ENCODE results near the gene CUL1. TPM values are rescaled to one million over a fixed set of nuclear protein-coding genes. Genes with fewer than 3 reads are reported as not detected.
A peak's percentile ranks its signal among the peaks of the same experiment; 100 is the strongest.

The CUL1 gene
- total RNA-seq, 1 experiment from 2014 or later = 49.2 TPM

DNA sequence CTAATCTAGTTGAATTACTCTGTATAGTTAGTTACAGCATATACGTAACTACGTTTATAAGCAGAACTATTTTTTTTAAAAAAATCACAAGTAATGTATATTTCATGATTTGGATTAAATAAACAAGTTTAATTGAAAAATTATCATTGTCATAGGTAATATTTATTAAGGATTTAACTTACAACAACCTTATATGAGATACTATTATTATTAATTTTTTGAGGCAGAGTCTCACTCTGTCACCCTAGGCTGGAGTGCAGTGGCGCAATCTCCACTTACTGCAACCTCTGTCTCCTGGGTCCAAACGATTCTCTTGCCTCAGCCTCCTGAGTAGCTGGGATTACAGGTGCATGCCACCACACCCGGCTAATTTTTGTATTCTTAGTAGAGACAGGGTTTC lies 4.1 kb upstream of the CUL1 start:
- intact Hi-C loops (cut with micrococcal nuclease) = loop anchor here (5.0 to 10.0 kb wide), 2 partner anchors 117 to 190 kb away; partner anchors contain the start of gene EZH2
- Mint-ChIP-seq H3K27ac (ENCODE audit: low read depth, unreplicated experiment) (no peak overlapping the region), H3K9me3 (ENCODE audit: unreplicated experiment) (peaks cover 6% of the 10 kb centered on the region), H3K4me1 (ENCODE audit: insufficient read depth, unreplicated experiment) (peaks cover 14% of the 10 kb centered on the region), H3K27me3 (ENCODE audit: insufficient read depth, unreplicated experiment) (peaks cover 13% of the 10 kb centered on the region), H3K4me3 (ENCODE audit: unreplicated experiment) (no peak overlapping the region), H3K36me3 (ENCODE audit: insufficient read depth, unreplicated experiment) (no peaks in the 10 kb centered on the region)
- no TSS peak for BruUV-seq (replicated peaks)
- DNase-seq (ENCODE audit: unreplicated experiment) = no peak
- POLR2A ChIA-PET = no interaction called here
- TF ChIP-seq, protein P1, sequence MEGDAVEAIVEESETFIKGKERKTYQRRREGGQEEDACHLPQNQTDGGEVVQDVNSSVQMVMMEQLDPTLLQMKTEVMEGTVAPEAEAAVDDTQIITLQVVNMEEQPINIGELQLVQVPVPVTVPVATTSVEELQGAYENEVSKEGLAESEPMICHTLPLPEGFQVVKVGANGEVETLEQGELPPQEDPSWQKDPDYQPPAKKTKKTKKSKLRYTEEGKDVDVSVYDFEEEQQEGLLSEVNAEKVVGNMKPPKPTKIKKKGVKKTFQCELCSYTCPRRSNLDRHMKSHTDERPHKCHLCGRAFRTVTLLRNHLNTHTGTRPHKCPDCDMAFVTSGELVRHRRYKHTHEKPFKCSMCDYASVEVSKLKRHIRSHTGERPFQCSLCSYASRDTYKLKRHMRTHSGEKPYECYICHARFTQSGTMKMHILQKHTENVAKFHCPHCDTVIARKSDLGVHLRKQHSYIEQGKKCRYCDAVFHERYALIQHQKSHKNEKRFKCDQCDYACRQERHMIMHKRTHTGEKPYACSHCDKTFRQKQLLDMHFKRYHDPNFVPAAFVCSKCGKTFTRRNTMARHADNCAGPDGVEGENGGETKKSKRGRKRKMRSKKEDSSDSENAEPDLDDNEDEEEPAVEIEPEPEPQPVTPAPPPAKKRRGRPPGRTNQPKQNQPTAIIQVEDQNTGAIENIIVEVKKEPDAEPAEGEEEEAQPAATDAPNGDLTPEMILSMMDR (IDR thresholded peaks at IDR 0.05; ENCODE audit: unreplicated experiment) = no peak
- CTCF ChIA-PET = interaction anchor here (0.7 to 1.0 kb wide), 2 partner anchors 151 to 1048 kb away, joined by 3 read pairs; no protein-coding TSS in a partner anchor

DNA sequence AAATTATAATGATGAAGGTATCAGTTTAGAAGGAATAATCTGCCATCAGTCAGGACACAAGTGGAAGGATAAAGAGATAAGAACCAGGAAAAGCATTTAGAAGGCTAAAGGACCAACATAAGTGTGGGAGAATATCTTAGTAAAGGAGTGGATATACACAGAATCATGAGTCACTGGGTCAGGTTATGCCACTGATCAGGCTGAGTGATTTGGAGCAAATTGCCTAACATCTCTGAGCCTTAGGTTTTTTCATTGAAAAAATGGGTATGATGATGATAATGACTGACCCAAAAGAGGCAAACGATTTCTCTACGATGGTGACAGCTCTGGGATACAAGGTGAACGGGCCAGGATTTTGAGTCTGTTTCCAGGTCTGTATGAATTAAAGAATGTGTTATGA lies 2.8 kb upstream of the CUL1 start:
- no TSS peak for BruUV-seq (replicated peaks)
- Mint-ChIP-seq H3K27me3 (ENCODE audit: insufficient read depth, unreplicated experiment) (peaks cover 3% of the 10 kb centered on the region), H3K9me3 (ENCODE audit: unreplicated experiment) (peaks cover 2% of the 10 kb centered on the region), H3K4me1 (ENCODE audit: insufficient read depth, unreplicated experiment) (peaks cover 23% of the 10 kb centered on the region), H3K36me3 (ENCODE audit: insufficient read depth, unreplicated experiment) (no peaks in the 10 kb centered on the region), H3K4me3 (ENCODE audit: unreplicated experiment) (no peak overlapping the region), H3K27ac (ENCODE audit: low read depth, unreplicated experiment) (no peak overlapping the region)
- ChIA-PET POLR2A (interaction anchor here (0.7 kb wide), 1 partner anchor 1672 kb away, joined by 4 read pairs; no protein-coding TSS in a partner anchor), CTCF (no interaction called here)
- TF ChIP-seq, protein P1 (IDR thresholded peaks at IDR 0.05; ENCODE audit: unreplicated experiment) = no peak
- DNase-seq (ENCODE audit: unreplicated experiment) = peak; percentile 22
- intact Hi-C loops (cut with micrococcal nuclease) = loop anchor here (5.0 to 10.0 kb wide), 2 partner anchors 119 to 189 kb away; partner anchors contain the start of gene EZH2

- ChIA-PET CTCF (no interaction called here), POLR2A (no interaction called here)
- H3K9me3 Mint-ChIP-seq (ENCODE audit: unreplicated experiment) = no peaks in the 10 kb centered on the region
- H3K4me1 Mint-ChIP-seq (ENCODE audit: insufficient read depth, unreplicated experiment) = peaks cover 31% of the 10 kb centered on the region
- no peak for DNase-seq (ENCODE audit: unreplicated experiment)
- peak overlapping the region; percentile 85 for H3K4me3 Mint-ChIP-seq (ENCODE audit: unreplicated experiment)
- intact Hi-C loops (cut with micrococcal nuclease) = loop anchor here (5.0 to 10.0 kb wide), 2 partner anchors 119 to 188 kb away; partner anchors contain the start of gene EZH2
- TF ChIP-seq, protein P1 (IDR thresholded peaks at IDR 0.05; ENCODE audit: unreplicated experiment) = no peak
- no TSS peak for BruUV-seq (replicated peaks)
- no peak overlapping the region for H3K27ac Mint-ChIP-seq (ENCODE audit: low read depth, unreplicated experiment)
- H3K27me3 Mint-ChIP-seq (ENCODE audit: insufficient read depth, unreplicated experiment) = no peaks in the 10 kb centered on the region
- H3K36me3 Mint-ChIP-seq (ENCODE audit: insufficient read depth, unreplicated experiment) = no peaks in the 10 kb centered on the region
These were observed 1.9 kb upstream of the CUL1 start for GRCh38 chr7:148696787-148697186.

- Mint-ChIP-seq H3K27me3 (ENCODE audit: insufficient read depth, unreplicated experiment) (no peaks in the 10 kb centered on the region), H3K27ac (ENCODE audit: low read depth, unreplicated experiment) (peak overlapping the region; percentile 71), H3K4me3 (ENCODE audit: unreplicated experiment) (peak overlapping the region; percentile 85), H3K36me3 (ENCODE audit: insufficient read depth, unreplicated experiment) (no peaks in the 10 kb centered on the region), H3K9me3 (ENCODE audit: unreplicated experiment) (no peaks in the 10 kb centered on the region), H3K4me1 (ENCODE audit: insufficient read depth, unreplicated experiment) (peaks cover 38% of the 10 kb centered on the region)
- intact Hi-C loops (cut with micrococcal nuclease) = loop anchor here (2.0 to 10.0 kb wide), 3 partner anchors 120 to 243 kb away; partner anchors contain the start of gene EZH2
- POLR2A ChIA-PET = interaction anchor here (1.1 to 3.9 kb wide), 7 partner anchors 11 to 244 kb away, joined by 3 to 23 read pairs (median 6); no protein-coding TSS in a partner anchor
- TSS peak; percentile 70 for BruUV-seq (replicated peaks)
- DNase-seq (ENCODE audit: unreplicated experiment) = no peak
- TF ChIP-seq, protein P1 (IDR thresholded peaks at IDR 0.05; ENCODE audit: unreplicated experiment) = no peak
- CTCF ChIA-PET = no interaction called here
These were observed 1.3 kb upstream of the CUL1 start for GRCh38 chr7:148697256-148698006.

Measured in MCF 10A (cell line).